Hepatocyte (in vitro differentiated cells): Measurements from ENCODE around the gene PTPRT.

ENCODE experiments used
- EZH2 ChIP-seq: fragments of 200-600 bp; sonication (generic); IDR thresholded peaks from 2 replicates; pipeline ENCODE4 v1.6.1; 2016; ENCODE audit warnings: antibody characterized with exemption, mild to moderate bottlenecking, borderline replicate concordance
- TF ChIP-seq, protein P1 (sequence below): fragments of 200-600 bp; sonication (generic); IDR thresholded peaks from 2 replicates; pipeline ENCODE4 v1.5.1; 2016; ENCODE audit warnings: antibody characterized with exemption, mild to moderate bottlenecking; ENCODE audit not compliant: poor library complexity

DNA sequence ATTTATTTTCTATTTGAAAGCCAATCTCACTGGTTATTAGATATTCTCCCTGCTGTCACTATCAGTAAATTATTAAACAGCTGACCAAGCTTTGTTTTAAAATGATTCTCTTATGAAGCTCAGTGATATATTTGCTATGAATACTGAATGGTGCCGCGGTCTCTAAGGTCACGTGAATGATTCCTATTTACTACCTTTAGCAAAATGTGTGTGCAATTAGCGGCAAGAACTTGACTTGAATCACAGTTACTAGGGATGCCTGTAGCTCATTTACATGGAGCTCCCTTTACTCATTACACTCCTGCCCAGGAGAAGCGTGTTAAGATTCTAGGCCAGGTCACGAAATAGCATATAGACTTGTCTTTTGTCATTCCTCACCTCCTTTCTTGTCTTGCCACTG lies 12.4 kb upstream of the PTPRT start:
- TF ChIP-seq, protein P1, sequence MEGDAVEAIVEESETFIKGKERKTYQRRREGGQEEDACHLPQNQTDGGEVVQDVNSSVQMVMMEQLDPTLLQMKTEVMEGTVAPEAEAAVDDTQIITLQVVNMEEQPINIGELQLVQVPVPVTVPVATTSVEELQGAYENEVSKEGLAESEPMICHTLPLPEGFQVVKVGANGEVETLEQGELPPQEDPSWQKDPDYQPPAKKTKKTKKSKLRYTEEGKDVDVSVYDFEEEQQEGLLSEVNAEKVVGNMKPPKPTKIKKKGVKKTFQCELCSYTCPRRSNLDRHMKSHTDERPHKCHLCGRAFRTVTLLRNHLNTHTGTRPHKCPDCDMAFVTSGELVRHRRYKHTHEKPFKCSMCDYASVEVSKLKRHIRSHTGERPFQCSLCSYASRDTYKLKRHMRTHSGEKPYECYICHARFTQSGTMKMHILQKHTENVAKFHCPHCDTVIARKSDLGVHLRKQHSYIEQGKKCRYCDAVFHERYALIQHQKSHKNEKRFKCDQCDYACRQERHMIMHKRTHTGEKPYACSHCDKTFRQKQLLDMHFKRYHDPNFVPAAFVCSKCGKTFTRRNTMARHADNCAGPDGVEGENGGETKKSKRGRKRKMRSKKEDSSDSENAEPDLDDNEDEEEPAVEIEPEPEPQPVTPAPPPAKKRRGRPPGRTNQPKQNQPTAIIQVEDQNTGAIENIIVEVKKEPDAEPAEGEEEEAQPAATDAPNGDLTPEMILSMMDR, result no peak
- TF ChIP-seq EZH2, result no peak
